Measurements from ENCODE around the gene SLC43A2.
"Not testable (repeated sequence)": the region's sequence is repeated elsewhere in the genome, so short reads cannot be mapped to it uniquely, and the experiment has no call there.

SLC43A2 gene

GRCh38 chr17:1548032-1548431 is 80.6 kb downstream of the SLC43A2 start:
- Histone ChIP-seq H3K36me3 (ENCODE audit: insufficient read depth, low read length) (0 out of 2 replicates have a peak, but pooled peaks cover 10% of the 10 kb centered on the region), H3K4me1 (ENCODE audit: insufficient read depth, low read length) (peaks cover 5% of the 10 kb centered on the region; the same call in 1 of the 2 replicates), H3K9me3 (ENCODE audit: control insufficient read depth, insufficient read depth, low read length) (no peaks in the 10 kb centered on the region), H3K9ac (ENCODE audit: low read depth, low read length) (no peak overlapping the region)

- Histone ChIP-seq H3K9me3 (ENCODE audit: control insufficient read depth, insufficient read depth, low read length) (no peaks in the 10 kb centered on the region), H3K4me1 (ENCODE audit: insufficient read depth, low read length) (peaks cover 5% of the 10 kb centered on the region; the same call in 1 of the 2 replicates), H3K9ac (ENCODE audit: low read depth, low read length) (no peak overlapping the region), H3K36me3 (ENCODE audit: insufficient read depth, low read length) (peaks cover 4% of the 10 kb centered on the region; the same call in 1 of the 2 replicates)
These were observed 82.2 kb downstream of the SLC43A2 start for GRCh38 chr17:1546292-1546922.

GRCh38 chr17:1545618-1546017 is 83.0 kb downstream of the SLC43A2 start:
- peaks cover 5% of the 10 kb centered on the region; the same call in 1 of the 2 replicates for H3K4me1 ChIP-seq (ENCODE audit: insufficient read depth, low read length)
- H3K9me3 ChIP-seq (ENCODE audit: control insufficient read depth, insufficient read depth, low read length) = no peaks in the 10 kb centered on the region
- no peak overlapping the region for H3K9ac ChIP-seq (ENCODE audit: low read depth, low read length)
- H3K36me3 ChIP-seq (ENCODE audit: insufficient read depth, low read length) = peaks cover 8% of the 10 kb centered on the region

GRCh38 chr17:1542316-1542715 is 86.3 kb downstream of the SLC43A2 start:
- Histone ChIP-seq H3K36me3 (ENCODE audit: insufficient read depth, low read length) (peaks cover 9% of the 10 kb centered on the region), H3K9ac (ENCODE audit: low read depth, low read length) (no peak overlapping the region), H3K4me1 (ENCODE audit: insufficient read depth, low read length) (peaks cover 5% of the 10 kb centered on the region; the same call in 1 of the 2 replicates), H3K9me3 (ENCODE audit: control insufficient read depth, insufficient read depth, low read length) (no peaks in the 10 kb centered on the region)

- Histone ChIP-seq H3K9me3 (ENCODE audit: control insufficient read depth, insufficient read depth, low read length) (no peaks in the 10 kb centered on the region), H3K36me3 (ENCODE audit: insufficient read depth, low read length) (peaks cover 10% of the 10 kb centered on the region)
These were observed 87.2 kb downstream of the SLC43A2 start for GRCh38 chr17:1541367-1541904.

GRCh38 chr17:1539811-1540210 is 88.8 kb downstream of the SLC43A2 start:
- H3K9ac ChIP-seq (ENCODE audit: low read depth, low read length) = no peak overlapping the region
- H3K36me3 ChIP-seq (ENCODE audit: insufficient read depth, low read length) = peaks cover 10% of the 10 kb centered on the region
- H3K9me3 ChIP-seq (ENCODE audit: control insufficient read depth, insufficient read depth, low read length) = no peaks in the 10 kb centered on the region
- H3K4me1 ChIP-seq (ENCODE audit: insufficient read depth, low read length) = peaks cover 5% of the 10 kb centered on the region; the same call in 1 of the 2 replicates

More at GRCh38 chr17:1541367-1541904, 87.2 kb downstream of the SLC43A2 start:
- Histone ChIP-seq H3K9ac (ENCODE audit: low read depth, low read length) (no peak overlapping the region), H3K4me1 (ENCODE audit: insufficient read depth, low read length) (peaks cover 5% of the 10 kb centered on the region; the same call in 1 of the 2 replicates)

GRCh38 chr17:1535737-1536136 is 92.9 kb downstream of the SLC43A2 start:
- no peaks in the 10 kb centered on the region for H3K9me3 ChIP-seq (ENCODE audit: control insufficient read depth, insufficient read depth, low read length)
- no peaks in the 10 kb centered on the region for H3K4me1 ChIP-seq (ENCODE audit: insufficient read depth, low read length)
- H3K36me3 ChIP-seq (ENCODE audit: insufficient read depth, low read length) = peaks cover 24% of the 10 kb centered on the region
- H3K9ac ChIP-seq (ENCODE audit: low read depth, low read length) = no peak overlapping the region

GRCh38 chr17:1533661-1534325 is 94.8 kb downstream of the SLC43A2 start:
- H3K9ac ChIP-seq (ENCODE audit: low read depth, low read length) = no peak overlapping the region
- H3K9me3 ChIP-seq (ENCODE audit: control insufficient read depth, insufficient read depth, low read length) = no peaks in the 10 kb centered on the region
- H3K4me1 ChIP-seq (ENCODE audit: insufficient read depth, low read length) = no peaks in the 10 kb centered on the region
- peaks cover 30% of the 10 kb centered on the region for H3K36me3 ChIP-seq (ENCODE audit: insufficient read depth, low read length)

GRCh38 chr17:1532836-1533602 is 95.6 kb downstream of the SLC43A2 start:
- H3K9ac ChIP-seq (ENCODE audit: low read depth, low read length) = no peak overlapping the region
- no peaks in the 10 kb centered on the region for H3K9me3 ChIP-seq (ENCODE audit: control insufficient read depth, insufficient read depth, low read length)
- no peaks in the 10 kb centered on the region for H3K4me1 ChIP-seq (ENCODE audit: insufficient read depth, low read length)
- H3K36me3 ChIP-seq (ENCODE audit: insufficient read depth, low read length) = peaks cover 27% of the 10 kb centered on the region

GRCh38 chr17:1529863-1530262 is 98.8 kb downstream of the SLC43A2 start:
- H3K9me3 ChIP-seq (ENCODE audit: control insufficient read depth, insufficient read depth, low read length) = no peaks in the 10 kb centered on the region
- peaks cover 24% of the 10 kb centered on the region for H3K36me3 ChIP-seq (ENCODE audit: insufficient read depth, low read length)
- H3K4me1 ChIP-seq (ENCODE audit: insufficient read depth, low read length) = no peaks in the 10 kb centered on the region
- H3K9ac ChIP-seq (ENCODE audit: low read depth, low read length) = no peak overlapping the region

- H3K4me1 ChIP-seq (ENCODE audit: insufficient read depth, low read length); H3K9me3 ChIP-seq (ENCODE audit: control insufficient read depth, insufficient read depth, low read length); H3K9ac ChIP-seq (ENCODE audit: low read depth, low read length); H3K36me3 ChIP-seq (ENCODE audit: insufficient read depth, low read length): not testable (repeated sequence)
These were observed 101.8 kb downstream of the SLC43A2 start for GRCh38 chr17:1526876-1527275.

GRCh38 chr17:1522626-1523025 is 106.0 kb downstream of the SLC43A2 start:
- Histone ChIP-seq H3K36me3 (ENCODE audit: insufficient read depth, low read length) (peaks cover 4% of the 10 kb centered on the region; the same call in 1 of the 2 replicates), H3K9ac (ENCODE audit: low read depth, low read length) (no peak overlapping the region), H3K9me3 (ENCODE audit: control insufficient read depth, insufficient read depth, low read length) (no peaks in the 10 kb centered on the region), H3K4me1 (ENCODE audit: insufficient read depth, low read length) (no peaks in the 10 kb centered on the region)

GRCh38 chr17:1521086-1521640 is 107.5 kb downstream of the SLC43A2 start:
- Histone ChIP-seq H3K9me3 (ENCODE audit: control insufficient read depth, insufficient read depth, low read length) (no peaks in the 10 kb centered on the region), H3K4me1 (ENCODE audit: insufficient read depth, low read length) (no peaks in the 10 kb centered on the region), H3K9ac (ENCODE audit: low read depth, low read length) (no peak overlapping the region), H3K36me3 (ENCODE audit: insufficient read depth, low read length) (peaks cover 4% of the 10 kb centered on the region; the same call in 1 of the 2 replicates)

GRCh38 chr17:1519678-1520077 is 109.0 kb downstream of the SLC43A2 start:
- H3K9ac ChIP-seq (ENCODE audit: low read depth, low read length) = no peak overlapping the region
- H3K36me3 ChIP-seq (ENCODE audit: insufficient read depth, low read length) = peaks cover 4% of the 10 kb centered on the region; the same call in 1 of the 2 replicates
- no peaks in the 10 kb centered on the region for H3K9me3 ChIP-seq (ENCODE audit: control insufficient read depth, insufficient read depth, low read length)
- peaks cover 5% of the 10 kb centered on the region; the same call in 1 of the 2 replicates for H3K4me1 ChIP-seq (ENCODE audit: insufficient read depth, low read length)

All from ES-I3 (cell line).